ENCODE results near the gene CNDP1.
"Not testable (repeated sequence)": the region's sequence is repeated elsewhere in the genome, so short reads cannot be mapped to it uniquely, and the experiment has no call there.

CNDP1 gene

DNA sequence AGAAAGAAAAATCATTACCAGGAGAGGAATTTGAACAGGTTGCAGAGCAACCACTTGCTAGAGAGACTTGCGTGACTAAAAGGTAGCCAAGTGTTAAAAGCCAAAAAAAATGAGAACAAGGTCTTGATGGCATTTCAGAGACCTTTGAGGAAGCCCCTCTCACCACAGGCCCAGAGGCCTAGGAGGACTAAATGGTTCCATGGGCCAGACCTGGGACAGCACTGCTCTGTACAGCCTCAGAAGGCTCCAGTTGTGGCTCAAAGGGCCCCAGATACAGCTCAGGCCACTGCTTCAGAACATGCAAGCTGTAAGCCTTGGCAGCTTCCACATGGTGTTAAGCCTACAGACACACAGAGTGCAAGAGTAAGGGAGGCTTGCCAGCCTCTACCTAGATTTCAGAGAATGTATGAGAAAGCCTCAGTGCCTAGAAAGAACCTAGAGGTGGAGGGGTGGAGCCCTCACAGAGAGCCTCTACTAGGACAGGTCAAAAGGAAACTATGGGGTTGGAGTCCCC, 15.3 kb downstream of the CNDP1 start:
- no peak for DNase-seq

DNA sequence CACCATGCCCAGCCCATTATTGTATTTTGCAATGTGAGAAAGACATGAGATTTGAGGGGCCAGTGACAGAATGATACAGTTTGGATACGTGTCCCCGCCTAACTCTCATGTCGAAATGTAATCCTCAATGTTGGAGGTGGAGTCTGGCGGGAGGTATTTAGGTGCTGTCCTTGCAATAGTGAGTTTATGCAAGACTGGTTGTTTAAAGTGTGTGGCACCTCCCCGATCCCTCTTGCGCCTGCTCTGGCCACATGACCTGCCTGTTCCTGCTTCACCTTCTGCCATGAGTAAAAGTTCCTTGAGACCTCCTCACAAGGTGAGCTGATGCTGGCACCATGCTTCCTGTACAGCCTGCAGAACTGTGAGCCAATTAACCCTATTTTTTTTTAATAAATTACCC, 16.6 kb downstream of the CNDP1 start:
- no peak for DNase-seq

DNA sequence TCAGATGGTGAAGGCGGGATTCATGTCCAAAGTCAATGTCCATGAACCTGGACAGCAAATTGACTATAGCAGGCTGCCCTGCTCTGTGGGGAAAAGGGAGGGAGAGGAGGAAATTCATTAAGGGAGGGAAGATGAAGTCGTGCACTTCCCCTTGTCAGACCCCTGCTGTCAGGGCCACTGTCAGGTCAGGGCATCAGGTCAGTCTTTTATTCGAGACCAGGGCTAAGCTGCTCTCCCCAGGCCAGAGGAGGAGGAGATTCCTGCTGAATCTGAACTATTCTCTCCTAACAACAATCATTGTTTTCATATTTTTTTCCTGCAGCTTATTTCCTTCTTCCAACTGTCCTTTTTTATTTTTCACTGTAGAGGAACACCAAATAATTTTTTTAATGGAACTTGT, 17.2 kb downstream of the CNDP1 start:
- DNase-seq = no peak

DNA sequence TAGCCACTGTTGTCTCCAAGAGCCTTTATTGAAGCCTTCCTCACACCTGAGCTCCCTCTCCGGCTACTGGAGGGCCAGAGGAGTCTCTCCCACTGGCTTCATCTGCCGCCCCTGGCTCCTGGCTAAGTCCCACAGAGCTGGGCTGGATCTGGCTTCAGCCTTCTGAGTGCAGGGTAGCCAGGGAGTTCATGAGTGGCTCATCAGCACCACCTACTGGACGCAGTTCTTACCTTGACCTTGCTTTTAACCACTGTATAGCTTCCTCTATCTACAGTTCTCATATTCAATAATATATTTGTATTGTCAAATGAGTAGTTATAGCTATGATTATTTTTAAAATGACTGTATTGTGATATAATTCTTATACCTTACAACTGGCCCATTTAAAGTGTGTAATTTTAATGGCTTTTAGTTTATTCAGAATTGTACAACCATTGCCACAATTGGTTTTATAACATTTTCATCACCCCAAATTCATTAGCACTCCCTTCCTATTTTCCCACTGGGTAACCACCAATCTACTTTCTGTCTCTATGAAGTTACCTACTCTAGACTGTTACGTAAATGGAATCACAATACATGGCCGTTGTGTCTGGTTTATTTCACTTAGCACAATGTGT, 17.7 kb downstream of the CNDP1 start:
- peak; percentile 12 for DNase-seq

DNA sequence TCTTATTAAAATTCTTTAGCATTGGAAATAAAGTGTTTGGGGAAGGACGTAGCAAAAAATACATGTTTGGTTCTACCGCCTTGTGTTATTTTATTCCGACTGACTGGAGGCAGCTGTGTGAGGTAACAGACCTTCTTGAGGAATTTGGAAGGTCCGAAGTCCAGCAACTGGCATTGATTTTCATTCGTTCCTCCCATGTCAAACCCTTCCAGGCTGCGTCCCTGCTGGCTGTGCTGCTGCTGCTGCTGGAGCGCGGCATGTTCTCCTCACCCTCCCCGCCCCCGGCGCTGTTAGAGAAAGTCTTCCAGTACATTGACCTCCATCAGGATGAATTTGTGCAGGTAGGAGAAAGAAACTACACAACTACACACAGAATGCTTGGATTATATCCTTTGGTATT, 21.8 kb downstream of the CNDP1 start:
- no peak for DNase-seq

DNA sequence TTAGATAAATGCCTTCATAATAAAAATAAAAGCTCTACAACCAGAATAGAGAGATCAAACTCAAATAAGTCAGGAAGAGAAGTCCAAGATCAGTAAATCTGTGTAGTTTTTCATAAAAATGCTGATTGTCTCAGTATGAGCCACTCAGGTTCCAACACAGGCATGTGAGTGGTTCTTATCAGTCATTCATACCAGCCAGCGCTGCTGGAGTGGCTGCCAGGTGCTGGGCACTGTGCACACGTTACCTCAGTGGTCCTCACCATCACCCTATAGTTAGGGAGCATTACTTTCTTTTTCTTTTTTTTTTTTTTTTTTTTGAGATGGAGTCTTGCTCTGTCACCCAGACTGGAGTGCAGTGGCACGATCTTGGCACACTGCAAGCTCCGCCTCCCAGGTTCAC, 23.8 kb downstream of the CNDP1 start:
- no peak for DNase-seq

DNA sequence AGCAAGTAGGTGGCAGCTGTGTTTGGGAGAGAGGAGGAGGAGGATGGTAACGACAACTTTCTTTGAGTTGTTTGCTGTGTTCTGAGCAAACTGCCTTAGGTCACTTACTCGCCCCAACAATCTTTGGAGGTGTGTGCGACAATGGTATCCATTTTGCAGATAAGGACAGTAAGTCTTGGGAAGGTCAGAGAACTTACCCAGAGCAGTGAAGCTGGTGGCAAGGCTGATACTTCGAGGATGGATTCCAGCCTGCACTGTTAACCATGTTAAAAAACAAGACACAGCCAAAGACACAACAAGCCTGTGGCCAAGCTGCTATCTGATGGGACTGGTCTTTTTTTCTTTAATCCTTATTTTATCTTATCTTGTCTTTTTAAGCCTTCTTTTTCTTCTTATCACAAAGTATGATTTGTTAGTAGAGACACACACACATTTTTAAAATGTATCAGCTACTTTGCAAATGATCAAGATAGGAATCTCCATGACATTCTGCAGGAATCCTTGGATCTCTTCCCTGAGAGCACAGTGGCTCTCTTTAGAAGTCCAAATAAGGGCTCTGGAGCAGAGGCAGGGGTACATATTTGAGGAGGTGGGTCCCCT, 27.9 kb downstream of the CNDP1 start:
- DNase-seq = no peak

DNA sequence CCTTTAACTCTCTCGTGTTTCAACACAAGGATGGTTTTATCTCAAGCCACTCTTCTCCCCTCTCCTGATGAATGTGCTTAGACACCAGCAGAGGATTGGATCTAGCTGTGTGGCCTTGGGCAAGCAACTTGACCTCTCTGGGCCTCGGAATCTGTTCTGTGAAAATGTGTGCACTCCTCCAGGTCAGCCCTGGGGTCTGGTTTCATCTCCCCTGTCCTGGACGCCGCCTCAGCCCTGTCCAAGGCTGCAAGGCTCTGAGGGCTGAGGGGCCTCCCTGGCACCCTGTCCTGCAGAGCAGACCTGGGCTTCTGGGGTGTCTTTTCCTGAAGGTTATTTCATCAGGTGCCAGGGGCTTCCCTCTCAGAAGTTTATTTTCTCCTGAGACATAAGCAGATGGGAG, 28.5 kb downstream of the CNDP1 start:
- no peak for DNase-seq

DNA sequence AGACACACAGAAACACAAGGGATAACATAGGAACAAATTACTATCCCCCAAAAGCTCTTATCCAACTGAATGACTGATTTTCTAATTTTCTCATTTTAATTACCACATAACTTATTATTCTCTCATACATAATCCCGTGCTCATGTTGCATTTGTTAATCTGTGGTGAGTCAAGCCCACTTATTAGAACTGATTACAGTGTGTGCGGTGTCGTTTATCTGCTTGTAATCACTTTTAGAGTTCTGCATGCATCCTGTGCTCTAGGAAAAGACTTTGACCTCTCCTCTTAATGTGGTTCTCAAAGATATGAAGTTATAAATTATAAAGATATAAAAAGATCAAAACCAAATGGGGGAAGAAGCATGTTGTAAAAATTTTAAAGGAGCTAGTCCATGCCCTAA, 29.7 kb downstream of the CNDP1 start:
- DNase-seq = no peak

DNA sequence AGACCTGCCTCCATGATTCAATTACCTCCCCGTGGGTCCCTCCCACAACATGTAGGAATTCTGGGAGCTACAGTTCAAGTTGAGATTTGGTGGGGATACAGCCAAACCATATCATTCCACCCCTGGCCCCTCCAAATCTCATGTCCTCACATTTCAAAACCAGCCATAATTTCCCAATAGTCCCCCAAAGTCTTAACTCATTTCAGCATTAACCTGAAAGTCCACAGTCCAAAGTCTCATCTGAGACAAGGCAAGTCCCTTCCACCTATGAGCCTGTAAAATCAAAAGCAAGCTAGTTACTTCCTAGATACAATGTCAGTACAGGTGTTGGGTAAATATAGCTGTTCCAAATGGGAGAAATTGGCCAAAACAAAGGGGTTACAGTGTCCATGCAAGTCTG, 30.9 kb downstream of the CNDP1 start:
- not testable (repeated sequence) for DNase-seq

DNA sequence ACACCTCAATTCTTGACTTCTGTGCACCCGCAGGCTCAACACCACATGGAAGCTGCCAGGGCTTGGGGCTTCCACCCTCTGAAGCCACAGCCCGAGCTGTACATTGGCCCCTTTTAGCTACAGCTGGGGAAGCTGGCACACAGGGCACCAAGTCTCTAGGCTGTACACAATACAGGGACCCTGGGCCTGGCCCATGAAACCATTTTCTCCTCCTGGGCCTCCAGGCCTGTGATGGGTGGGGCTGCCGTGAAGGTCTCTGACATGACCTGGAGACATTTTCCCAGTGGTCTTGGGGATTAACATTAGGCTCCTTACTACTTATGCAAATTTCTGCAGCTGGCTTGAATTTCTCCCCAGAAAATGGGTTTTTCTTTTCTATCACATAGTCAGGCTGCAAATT, 31.7 kb downstream of the CNDP1 start:
- DNase-seq = not testable (repeated sequence)

DNA sequence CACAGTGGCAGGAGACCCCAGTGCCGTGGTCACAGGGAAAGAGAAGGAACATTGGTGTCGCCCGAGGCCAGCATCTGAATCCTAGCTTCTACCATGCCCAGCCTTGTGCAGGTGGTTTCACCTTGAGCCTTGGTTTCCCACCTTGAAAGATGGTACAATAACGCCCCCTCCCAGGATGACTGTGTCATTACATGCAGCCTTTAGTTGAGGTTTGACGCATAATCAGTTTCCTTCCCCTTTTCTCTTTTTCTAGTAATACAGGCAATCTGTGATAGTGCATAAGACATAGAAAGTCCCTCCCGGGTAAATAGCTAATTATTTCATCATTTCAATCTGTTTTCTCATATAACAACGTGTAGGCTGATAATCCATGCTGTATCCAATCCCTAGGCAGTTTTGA, 33.5 kb downstream of the CNDP1 start:
- no peak for DNase-seq

DNA sequence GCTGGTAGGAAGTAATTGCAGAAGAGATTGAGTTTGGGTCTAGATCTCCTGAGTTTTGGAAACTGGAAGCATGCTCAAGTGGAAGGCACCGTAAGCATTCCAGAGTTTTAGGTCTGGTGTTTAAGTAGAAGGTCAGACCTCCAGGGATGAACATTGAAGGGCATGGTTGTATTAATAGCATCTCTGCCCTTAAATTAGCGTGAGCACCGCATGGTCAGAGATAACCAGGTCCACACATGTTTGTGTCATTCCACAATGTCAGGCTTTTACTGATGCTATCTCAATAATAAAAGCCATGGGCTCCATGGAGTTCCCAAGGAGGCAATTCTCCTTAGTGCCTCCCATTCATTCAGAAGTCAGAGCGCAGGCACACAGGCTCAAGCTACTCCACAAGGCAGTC, 35.1 kb downstream of the CNDP1 start:
- no peak for DNase-seq

DNA sequence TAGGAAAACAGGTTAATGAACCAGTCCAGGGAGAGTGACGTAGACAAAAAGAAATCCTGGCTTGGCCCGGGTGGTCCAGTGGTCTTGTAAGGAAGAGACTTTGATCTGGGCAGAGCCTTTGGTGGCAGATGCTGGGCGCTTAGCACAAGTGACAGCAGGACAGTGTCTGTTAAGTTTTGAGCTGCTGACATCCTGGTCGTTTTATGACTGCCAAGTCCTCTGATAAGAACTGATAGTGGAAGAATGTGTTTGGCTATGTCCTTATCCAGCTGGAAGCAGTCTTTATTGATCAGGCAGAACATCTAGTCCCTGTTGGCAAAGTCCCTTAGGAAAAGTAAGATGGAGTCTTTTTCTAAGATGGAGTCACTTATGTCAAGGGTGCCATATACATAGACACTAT, 36.0 kb downstream of the CNDP1 start:
- no peak for DNase-seq

DNA sequence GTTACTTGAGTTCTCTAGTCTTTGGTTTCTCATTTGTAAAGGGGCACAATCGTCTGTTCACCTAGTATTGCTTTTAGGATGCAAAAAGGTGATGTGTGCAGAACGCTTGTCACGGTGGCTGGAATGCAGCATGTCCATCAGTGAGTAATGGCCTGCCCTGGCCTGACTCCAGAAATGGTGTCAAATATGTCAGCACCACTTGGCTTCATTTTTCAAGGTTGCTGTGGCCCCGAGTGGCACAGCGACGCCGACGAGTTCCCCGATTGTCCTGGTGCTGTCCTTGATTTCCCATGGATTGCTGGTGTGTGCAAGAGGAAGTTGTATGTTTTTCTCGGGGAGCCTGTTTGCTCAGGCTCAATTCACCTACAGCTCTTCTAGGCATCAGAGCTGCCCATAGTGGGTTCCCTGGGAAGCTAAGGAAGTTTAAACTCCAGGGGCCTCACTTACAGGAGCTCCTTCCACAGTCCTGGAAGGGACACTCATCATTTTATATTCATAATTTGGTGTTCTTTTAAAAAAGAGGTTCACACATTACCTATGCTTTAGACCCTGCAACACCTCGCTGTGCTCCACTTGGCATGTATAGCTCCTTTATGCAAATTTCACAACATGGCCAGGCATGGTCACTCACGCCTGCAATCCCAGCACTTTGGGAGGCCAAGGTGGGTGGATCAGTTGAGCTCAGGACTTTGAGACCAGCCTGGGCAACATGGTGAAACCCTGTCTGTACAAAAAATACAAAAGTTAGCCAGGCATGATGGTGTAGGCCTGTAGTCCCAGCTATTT, 37.8 kb downstream of the CNDP1 start:
- no peak for DNase-seq

DNA sequence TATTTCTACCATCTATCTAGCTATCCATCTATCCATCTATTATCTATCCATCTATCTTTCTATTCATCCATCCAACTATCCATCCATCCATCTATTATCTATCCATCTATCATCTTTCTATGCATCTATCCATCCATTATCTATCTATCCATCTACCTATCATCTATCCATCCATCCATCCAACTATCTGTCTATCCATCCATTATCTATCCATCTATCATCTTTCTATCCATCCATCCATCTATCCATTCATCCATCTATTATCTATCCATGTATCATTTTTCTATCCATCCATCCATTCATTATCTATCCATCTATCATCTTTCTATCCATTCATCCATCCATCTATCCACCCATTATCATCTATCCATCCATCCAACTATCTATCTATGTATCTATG, 38.8 kb downstream of the CNDP1 start:
- DNase-seq = no peak

DNA sequence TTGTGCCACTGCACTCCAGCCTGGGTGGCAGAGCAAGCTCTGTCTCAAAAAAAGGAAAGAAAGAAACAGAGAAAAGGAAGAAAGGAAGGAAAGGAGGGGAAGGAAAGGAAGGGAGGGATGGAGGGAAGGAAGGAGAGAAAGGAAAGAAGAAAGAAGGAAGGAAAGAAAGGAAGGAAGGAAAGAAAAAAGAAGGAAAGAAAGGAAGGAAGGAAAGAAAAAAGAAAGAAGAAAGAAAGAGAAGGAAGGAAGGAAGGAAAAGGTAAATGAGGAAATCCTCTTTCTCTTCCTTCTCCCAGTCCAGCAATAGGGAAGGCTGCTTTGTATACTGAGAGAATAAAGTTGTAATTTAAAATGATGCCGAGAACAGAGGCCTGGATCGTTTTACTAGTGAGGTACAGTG, 40.6 kb downstream of the CNDP1 start:
- DNase-seq = no peak

DNA sequence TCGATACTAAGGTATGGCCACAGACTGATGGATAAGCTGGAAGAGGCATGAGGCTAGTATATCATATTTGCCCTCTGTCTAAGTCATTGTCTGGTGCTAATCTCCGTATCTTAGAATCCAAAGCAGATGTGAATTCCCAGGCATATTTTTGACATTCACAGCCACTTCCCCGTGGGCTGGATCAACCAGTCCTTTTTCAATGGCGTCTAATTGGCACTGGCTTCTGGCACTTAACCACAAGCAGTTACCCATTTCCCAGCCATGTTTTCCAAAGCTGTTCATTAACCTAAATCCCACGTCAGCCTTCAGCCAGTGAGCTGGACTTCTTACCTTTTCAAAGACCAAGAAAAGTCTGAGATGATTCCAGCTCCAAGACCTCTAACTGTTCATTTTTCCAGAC, 42.7 kb downstream of the CNDP1 start:
- no peak for DNase-seq

DNA sequence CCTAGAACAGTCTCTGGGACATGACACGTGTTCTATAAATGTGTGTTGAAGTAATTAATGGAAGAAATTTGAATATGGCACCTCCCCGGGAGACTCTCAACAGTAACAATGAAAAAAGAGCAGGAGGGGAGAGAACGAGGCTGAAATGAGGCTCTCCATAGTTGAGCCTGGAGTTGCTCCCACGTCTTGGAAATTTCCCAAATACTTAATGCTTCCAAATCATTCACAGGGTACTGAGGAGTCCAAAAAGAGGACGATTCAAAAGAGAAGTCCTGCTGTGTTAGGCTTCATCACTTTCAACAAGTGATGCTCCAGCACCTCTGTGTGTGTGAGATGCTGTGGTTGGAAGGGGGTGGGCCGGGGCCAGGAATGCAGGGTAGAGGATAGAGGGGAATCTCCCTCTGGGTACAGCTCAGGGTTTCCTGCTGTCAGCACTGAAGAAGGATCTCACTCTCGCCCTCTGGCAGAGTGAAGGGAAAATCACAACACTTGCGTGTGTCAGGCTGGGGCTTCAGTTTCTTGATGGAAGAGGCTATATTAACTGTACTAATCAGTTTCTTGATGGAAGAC, 45.3 kb downstream of the CNDP1 start:
- DNase-seq = no peak

DNA sequence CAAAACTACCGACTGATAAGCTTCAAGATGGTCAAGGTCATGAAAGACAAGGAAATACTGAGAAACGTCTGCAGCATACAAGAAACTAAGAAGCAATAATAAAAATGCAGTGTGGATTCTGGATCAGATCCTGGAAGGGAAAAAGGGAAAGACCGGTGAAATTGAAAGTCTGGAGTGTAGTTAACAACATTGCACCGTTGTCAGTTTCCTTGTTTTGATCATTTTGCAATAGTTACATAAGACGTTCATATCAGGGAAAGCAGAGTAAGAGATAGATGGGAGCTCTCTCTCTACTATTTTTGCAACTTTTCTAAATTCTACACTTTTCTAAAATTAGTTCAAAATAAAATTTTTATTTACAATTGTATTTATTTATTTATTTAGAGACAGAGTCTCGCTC, 48.3 kb downstream of the CNDP1 start:
- DNase-seq = no peak

DNA sequence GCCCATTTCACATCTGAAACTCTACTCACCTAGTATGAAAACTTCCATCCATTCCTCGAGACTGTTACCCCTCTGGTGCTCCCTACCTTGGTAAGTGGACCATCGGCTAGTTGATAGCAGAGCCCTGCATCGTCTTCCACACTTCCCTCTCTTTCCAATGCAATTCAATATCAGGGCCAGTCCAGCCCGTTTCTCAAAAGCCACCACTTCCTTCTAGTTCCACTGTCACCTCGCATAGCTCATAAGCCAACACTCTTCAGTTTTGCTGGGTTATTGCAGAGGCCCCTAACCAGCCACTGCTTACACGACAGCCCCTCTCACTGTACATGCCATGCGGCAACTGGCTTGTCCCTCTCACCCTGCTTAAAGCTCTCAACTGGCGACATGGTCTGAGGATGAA, 53.1 kb downstream of the CNDP1 start:
- DNase-seq = no peak

DNA sequence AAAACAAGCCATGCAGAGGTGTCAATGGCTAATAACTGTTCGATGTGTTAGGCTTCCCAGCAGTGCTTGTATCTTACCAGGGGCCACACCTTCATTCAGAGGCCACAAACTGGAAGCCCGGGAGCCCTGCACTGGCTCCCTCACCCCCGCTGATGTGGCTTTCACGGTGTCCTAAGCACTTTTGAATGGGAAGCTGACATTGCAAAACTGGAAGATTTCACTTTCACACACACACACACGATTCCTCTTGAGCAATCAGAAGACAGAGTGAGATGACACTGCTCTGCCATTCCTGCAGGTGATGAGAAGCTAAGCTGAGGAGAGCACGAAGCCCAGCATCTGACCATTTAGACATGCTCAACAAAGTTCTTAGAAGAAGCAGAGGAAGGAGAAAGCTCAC, 54.7 kb downstream of the CNDP1 start:
- no peak for DNase-seq

DNA sequence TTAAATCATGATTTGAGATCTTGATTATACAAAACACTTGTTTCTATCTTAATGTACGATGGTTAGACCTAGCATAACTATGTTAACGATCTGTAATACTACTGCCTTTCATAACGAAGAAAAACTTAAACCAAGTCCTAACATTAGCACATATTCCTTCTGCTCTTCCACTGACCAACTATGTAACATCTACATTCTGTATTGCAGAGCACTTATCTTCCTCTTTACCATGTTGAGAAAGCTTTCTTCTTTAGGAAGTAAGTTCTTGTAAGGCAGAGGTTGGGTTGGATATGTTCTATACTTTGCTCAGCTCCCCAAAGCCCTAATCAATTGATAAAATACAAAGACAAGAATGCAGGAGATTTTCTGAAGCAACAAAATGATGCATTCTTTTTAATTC, 55.5 kb downstream of the CNDP1 start:
- DNase-seq = no peak

DNA sequence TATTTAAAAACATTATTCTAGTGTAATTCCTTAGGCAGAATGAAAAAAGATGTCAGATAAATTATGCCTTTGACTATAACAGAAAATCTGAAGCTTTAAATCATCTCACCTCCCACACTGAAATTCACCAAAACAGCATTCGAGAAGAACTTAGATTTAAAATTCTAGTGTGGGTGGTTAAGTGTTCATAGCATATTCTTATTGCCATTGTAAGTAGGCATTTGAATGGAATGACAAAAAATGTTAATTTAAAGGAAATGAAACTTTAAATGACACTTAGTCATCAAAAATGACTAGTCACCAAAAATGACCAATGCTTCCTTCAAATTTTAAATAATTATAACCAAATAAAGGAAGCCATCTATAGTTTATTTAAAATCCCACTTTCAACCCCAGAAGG, 56.4 kb downstream of the CNDP1 start:
- DNase-seq = no peak

Measured in NCI-H2171 (cell line).